Natural killer cell (primary cell): ENCODE measurements around the gene RANBP1. TPM values are rescaled to one million over a fixed set of nuclear protein-coding genes. Genes with fewer than 3 reads are reported as not detected.

Experiments
- ATAC-seq, 3 donors: fragments of 150-1000 bp in 2 of 3; fragments of 200-7000 bp in 1 of 3; cut with Tn5 transposase; 1 replicate in 1 of 3; 2 replicates in 2 of 3; pipeline ENCODE4 v1.10.0; 2021; ENCODE audit warnings: mild to moderate bottlenecking in 2 of 3, moderate library complexity in 2 of 3
- DNase-seq, 2 donors: peaks; one replicate each; pipeline versions ENCODE4 v3.0.0 to v3.0.0-alpha.2; 2013 to 2021; ENCODE audit warnings: mixed read lengths in 1 of 2
- H3K27ac ChIP-seq: one replicate; pipeline ENCODE4 v1.5.1; 2013; ENCODE audit warnings: mild to moderate bottlenecking, low read length
- H3K27me3 ChIP-seq: one replicate; pipeline ENCODE4 v1.6.1; 2013; ENCODE audit warnings: low read length; ENCODE audit not compliant: control insufficient read depth, insufficient read depth
- H3K36me3 ChIP-seq: one replicate; pipeline ENCODE4 v1.6.1; 2013; ENCODE audit warnings: low read length; ENCODE audit not compliant: control insufficient read depth, insufficient read depth
- H3K4me1 ChIP-seq: one replicate; pipeline ENCODE4 v1.6.1; 2013; ENCODE audit warnings: low read length; ENCODE audit not compliant: control insufficient read depth, insufficient read depth
- H3K4me3 ChIP-seq: one replicate; pipeline ENCODE4 v1.5.1; 2013; ENCODE audit warnings: low read length
- H3K9me3 ChIP-seq: one replicate; pipeline ENCODE4 v1.6.1; 2013; ENCODE audit warnings: low read length; ENCODE audit not compliant: control insufficient read depth, insufficient read depth
- H3K27ac Mint-ChIP-seq, 2 donors: one replicate each; pipeline ENCODE4 v1.8.0; 2022; ENCODE audit warnings: mild to moderate bottlenecking in 2 of 2, mixed read lengths in 2 of 2, moderate library complexity in 1 of 2
- H3K27me3 Mint-ChIP-seq, 2 donors: one replicate each; pipeline ENCODE4 v1.8.0; 2022; ENCODE audit warnings: low read depth in 2 of 2, mixed read lengths in 2 of 2
- H3K36me3 Mint-ChIP-seq: one replicate; pipeline ENCODE4 v1.8.0; 2022; ENCODE audit warnings: mixed read lengths
- H3K4me1 Mint-ChIP-seq, 2 donors: one replicate each; pipeline ENCODE4 v1.8.0; 2022; ENCODE audit warnings: mixed read lengths in 2 of 2
- H3K4me3 Mint-ChIP-seq: one replicate; pipeline ENCODE4 v1.8.0; 2022; ENCODE audit warnings: mild to moderate bottlenecking, moderate library complexity, mixed read lengths
- H3K9me3 Mint-ChIP-seq, 2 donors: one replicate each; pipeline ENCODE4 v1.8.0; 2022; ENCODE audit warnings: mixed read lengths in 2 of 2
- WGBS: methylation state at CpG from one replicate; pipeline ENCODE4 v1.1.7; 2013; ENCODE audit warnings: missing lambda C conversion rate; ENCODE audit not compliant: insufficient coverage; 5-methylcytosine and 5-hydroxymethylcytosine counted together
- intact Hi-C: fragments of 100-400 bp; cut with micrococcal nuclease; formaldehyde crosslinking; loops from one replicate; pipeline ENCODE4 v1.14.2; 2022
- total RNA-seq, 4 donors: library from RNA; stranded (reverse); fragments of 120-200 nt in 1 of 4; gene quantifications; one replicate each; pipeline versions ENCODE4 v1.2.3 to v1.2.4, GENCODE V29; 2013 to 2022
- TF ChIP-seq, protein P1 (sequence below): fragments of 200-600 bp; IDR thresholded peaks from one replicate; pipeline ENCODE4 v1.8.0; 2022; ENCODE audit warnings: antibody characterized with exemption

RANBP1 gene
- total RNA-seq, 3 donors from 2014 or later (not counting 1 experiment from before 2014, with no cell fraction given): 54.0 to 61.0 (median 56.3) TPM

DNA sequence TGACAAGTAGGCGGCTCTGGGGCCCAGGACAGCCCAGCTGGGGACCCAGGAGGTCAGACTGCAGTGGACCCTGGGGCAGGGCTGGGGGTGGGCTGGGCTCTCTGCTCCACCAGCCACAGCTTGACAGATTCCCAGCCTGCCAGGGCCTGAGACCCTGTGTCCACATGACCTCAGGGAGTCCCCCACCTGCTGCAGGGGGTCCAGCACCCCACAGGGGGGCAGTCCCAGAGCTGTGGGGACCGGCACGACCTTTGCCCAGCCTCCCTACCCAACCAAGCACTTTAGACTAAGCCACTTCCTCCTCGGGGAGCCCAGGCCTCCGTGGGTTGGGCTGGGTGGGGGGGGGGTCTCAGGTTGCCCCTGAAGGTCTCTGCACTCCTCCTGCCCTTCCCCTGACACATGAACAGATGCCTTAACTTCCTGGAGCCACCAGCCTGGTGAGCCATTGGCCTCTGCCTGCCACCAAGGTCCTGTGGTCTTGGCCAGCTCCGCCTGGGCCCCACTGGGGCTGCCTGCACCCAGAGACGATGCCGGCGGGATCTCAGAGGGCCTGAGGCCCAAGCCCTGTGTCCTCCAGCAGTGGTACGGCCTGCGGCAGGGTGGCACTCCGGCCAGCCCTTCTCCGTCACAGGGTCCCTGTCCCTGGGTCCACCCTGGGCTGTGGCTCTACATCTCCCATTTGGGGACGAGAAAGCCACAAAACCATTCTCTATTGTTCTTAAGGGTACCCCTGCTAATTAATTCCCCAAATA is 31.5 kb downstream of the RANBP1 start:
- no peaks in the 10 kb centered on the region for H3K9me3 Mint-ChIP-seq
- no peaks in the 10 kb centered on the region for H3K4me1 Mint-ChIP-seq
- H3K27me3 Mint-ChIP-seq: no peaks in the 10 kb centered on the region
- WGBS: 75% methylated on average over 10 of the region's 14 CpGs
- intact Hi-C loops: no loop called here
- no peak overlapping the region for H3K27ac Mint-ChIP-seq
- Histone ChIP-seq H3K36me3 (no peaks in the 10 kb centered on the region), H3K27me3 (no peaks in the 10 kb centered on the region), H3K4me3 (no peak overlapping the region), H3K4me1 (no peaks in the 10 kb centered on the region), H3K9me3 (no peaks in the 10 kb centered on the region), H3K27ac (no peak overlapping the region)
- TF ChIP-seq, protein P1, sequence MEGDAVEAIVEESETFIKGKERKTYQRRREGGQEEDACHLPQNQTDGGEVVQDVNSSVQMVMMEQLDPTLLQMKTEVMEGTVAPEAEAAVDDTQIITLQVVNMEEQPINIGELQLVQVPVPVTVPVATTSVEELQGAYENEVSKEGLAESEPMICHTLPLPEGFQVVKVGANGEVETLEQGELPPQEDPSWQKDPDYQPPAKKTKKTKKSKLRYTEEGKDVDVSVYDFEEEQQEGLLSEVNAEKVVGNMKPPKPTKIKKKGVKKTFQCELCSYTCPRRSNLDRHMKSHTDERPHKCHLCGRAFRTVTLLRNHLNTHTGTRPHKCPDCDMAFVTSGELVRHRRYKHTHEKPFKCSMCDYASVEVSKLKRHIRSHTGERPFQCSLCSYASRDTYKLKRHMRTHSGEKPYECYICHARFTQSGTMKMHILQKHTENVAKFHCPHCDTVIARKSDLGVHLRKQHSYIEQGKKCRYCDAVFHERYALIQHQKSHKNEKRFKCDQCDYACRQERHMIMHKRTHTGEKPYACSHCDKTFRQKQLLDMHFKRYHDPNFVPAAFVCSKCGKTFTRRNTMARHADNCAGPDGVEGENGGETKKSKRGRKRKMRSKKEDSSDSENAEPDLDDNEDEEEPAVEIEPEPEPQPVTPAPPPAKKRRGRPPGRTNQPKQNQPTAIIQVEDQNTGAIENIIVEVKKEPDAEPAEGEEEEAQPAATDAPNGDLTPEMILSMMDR: no peak
- no peak overlapping the region for H3K4me3 Mint-ChIP-seq
- ATAC-seq: peak in 1 of 3 donors; percentile 10
- no peak for DNase-seq
- no peaks in the 10 kb centered on the region for H3K36me3 Mint-ChIP-seq

DNA sequence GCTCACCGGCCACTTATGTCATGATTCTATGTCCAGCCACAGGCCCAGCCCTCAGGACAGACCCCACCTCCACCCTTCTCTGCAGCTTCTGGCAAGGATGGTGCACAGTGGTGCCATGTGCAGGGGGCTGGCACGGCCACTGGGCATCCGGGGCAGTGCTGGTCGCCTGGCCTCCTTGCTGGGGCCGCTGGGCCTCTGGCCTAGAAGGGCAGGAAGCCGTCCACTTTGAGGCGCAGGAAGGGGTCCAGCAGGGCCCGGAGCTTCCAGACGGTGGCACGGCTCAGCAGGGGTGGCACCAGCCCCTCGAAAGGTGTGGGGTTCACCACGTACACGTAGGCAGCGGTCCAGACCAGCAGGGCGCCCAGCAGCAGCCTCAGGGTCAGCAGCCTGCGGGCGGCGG is 32.5 kb downstream of the RANBP1 start:
- H3K27me3 ChIP-seq: no peaks in the 10 kb centered on the region
- intact Hi-C loops: no loop called here
- H3K4me1 ChIP-seq: no peaks in the 10 kb centered on the region
- Mint-ChIP-seq H3K4me3 (no peak overlapping the region), H3K36me3 (no peaks in the 10 kb centered on the region), H3K27me3 (no peaks in the 10 kb centered on the region), H3K4me1 (no peaks in the 10 kb centered on the region), H3K27ac (no peak overlapping the region), H3K9me3 (no peaks in the 10 kb centered on the region)
- H3K36me3 ChIP-seq: no peaks in the 10 kb centered on the region
- no peaks in the 10 kb centered on the region for H3K9me3 ChIP-seq
- H3K27ac ChIP-seq: no peak overlapping the region
- TF ChIP-seq, protein P1: no peak
- DNase-seq (no peak), ATAC-seq (no peak)
- 91% methylated on average over 18 of the region's 18 CpGs for WGBS
- H3K4me3 ChIP-seq: no peak overlapping the region

DNA sequence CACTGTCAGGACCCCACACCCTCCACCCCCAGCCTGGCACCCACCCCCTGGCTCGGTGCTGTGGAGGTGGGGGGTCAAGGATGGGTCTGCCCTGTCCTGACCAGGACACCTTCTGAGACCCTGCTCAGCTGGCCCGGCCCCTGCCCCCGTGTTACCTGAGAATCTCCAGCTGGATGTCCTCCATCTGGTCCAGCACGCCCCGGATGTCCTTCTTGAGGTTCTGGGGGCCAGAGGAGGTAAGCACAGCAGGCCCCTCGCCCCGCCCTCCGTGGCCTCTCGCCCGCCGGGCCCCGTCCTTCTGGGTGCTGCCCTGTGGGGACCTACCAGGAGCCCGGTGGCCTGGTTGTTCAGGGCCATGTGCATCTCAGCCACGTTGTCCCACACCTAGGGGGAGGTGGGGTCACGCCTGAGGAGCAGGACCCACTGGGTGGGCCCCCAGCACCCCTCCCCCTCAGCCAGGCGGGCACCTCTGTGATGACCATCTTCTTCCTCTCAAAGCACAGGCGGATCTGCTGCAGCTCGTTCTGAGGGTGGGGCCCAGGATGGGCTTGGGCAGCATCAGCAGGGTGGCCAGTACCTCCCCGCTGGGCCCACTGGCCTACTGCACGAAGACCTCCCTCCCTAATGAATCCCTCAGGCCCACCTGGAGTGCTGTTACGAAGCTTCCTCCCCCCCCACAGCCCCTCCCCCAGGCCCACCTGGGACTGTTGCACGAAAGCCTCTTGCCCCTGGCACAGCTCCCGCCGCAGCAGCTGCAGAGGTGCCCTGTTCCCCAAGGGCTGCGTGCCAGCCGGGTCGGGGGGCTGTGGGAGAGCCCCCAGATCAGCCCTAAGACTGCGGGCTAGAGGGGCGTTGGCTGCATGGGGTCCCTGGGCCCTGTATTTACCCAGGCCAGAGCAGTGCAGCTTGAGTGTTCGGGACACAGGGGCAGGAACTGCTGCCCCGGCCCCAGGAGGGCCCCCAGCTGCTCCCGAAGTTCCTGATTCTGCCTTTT is 33.6 kb downstream of the RANBP1 start:
- Mint-ChIP-seq H3K27ac (no peak overlapping the region), H3K4me3 (no peak overlapping the region), H3K27me3 (no peaks in the 10 kb centered on the region), H3K9me3 (no peaks in the 10 kb centered on the region), H3K4me1 (no peaks in the 10 kb centered on the region), H3K36me3 (no peaks in the 10 kb centered on the region)
- intact Hi-C loops: no loop called here
- no peak overlapping the region for H3K4me3 ChIP-seq
- ATAC-seq (no peak), DNase-seq (no peak)
- H3K27me3 ChIP-seq: no peaks in the 10 kb centered on the region
- H3K9me3 ChIP-seq: no peaks in the 10 kb centered on the region
- 66% methylated on average over 31 of the region's 32 CpGs for WGBS
- TF ChIP-seq, protein P1: no peak
- H3K36me3 ChIP-seq: no peaks in the 10 kb centered on the region
- H3K27ac ChIP-seq: no peak overlapping the region
- peaks cover 1% of the 10 kb centered on the region for H3K4me1 ChIP-seq
